DMS114 treated with DMSO at 0.1 percent for 48 hours (cell line): ENCODE measurements around the gene ADCY7.

Source experiments
- DNase-seq: peaks from one replicate; lab custom pipeline; 2025; ENCODE audit not compliant: unreplicated experiment; lab: John Stamatoyannopoulos, UW

The ADCY7 gene

GRCh38 chr16:50296807-50297206 lies 30.5 kb downstream of the ADCY7 start:
- no peak for DNase-seq

- no peak for DNase-seq
These were observed 31.1 kb downstream of the ADCY7 start for GRCh38 chr16:50297301-50298074.

DNA sequence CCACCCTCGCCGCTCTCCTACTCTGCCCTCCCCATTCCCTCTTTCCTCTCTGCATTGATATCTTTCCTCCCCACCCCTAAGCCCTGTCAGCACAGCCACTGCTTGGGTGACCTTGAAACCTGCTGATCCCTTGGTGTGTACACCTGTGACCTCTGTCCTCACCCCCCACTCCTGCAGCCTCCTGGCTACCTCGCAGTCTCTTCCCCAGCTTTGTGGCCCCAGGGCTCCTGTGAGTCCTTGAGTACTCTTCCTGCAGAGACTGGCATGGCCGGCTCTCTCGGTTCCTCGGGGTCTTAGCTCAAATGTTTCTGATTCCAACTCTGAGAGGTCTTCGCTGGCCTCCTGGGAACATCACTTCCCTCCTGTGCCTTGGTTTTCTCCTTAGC lies 31.7 kb downstream of the ADCY7 start:
- no peak for DNase-seq

DNA sequence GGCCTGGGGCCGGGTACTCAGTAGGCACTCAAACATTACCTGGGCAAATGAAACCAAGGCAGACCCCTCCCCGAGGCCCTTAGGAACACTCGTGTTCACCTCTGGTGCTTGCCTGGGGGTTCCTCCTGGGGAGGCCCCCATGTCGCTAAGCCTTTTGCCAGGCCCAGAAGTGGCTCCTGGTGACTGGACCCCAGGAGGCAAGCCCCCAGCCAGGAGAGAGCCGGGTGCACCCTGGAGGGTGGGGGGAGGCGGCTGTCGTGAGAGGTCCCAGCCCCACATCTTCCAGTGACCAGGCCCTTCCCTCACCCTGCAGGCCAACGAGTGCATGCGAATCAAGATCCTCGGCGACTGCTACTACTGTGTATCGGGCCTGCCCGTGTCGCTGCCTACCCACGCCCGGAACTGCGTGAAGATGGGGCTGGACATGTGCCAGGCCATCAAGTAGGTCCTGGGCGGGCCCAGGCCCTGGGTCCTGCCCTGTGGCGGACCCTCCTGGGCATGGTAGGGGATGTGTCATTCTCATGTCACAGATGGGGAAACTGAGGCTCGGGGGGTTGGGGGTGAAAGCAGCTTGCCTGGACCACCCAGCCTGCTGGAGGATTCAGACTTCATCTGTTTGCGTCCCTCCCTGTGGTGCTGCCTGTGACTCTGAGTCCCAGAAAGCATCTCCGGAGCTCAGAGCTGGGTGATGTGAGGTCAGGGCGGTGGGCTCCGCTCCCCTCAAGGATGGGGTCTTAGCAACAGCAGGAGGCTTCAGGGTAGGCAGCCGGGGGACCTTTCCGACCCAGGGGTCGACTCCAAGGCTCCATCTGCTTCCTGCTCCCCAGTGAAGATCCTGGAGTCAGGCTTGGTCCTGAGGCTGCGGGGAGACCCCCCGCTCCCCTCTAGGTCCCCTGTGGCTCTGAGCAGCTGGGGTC lies 32.5 kb downstream of the ADCY7 start:
- no peak for DNase-seq

- no peak for DNase-seq
These were observed 33.3 kb downstream of the ADCY7 start for GRCh38 chr16:50299508-50300105.

DNA sequence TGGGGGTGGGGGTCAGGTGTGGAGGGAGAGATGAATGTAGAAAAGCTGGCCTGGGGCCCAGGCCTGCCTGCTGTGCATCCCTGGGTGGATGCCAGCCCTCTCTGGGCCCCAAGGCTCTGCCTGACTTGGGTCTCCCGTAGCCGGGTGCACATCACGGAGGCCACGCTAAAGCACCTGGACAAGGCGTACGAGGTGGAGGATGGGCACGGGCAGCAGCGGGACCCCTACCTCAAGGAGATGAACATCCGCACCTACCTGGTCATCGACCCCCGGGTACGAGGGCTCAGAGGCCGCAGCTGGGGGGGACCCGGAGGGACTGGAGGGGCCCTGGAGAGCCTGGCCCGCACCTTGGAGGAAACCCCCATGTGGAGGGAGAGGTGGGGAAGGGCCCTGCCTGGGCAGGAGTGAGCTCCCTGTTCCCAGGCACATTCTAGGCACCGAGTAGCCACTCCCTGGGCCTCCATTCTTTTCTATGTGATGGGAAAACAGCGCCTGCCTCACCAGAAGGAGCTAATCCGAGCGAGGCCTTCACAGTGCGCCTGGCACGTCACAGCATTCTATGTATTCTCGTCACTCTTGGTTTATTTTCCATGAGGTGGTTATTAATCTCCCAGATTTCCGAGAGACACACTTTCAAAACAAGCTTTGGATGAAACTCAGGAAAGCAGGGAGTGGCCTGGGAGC lies 34.7 kb downstream of the ADCY7 start:
- DNase-seq, result no peak

DNA sequence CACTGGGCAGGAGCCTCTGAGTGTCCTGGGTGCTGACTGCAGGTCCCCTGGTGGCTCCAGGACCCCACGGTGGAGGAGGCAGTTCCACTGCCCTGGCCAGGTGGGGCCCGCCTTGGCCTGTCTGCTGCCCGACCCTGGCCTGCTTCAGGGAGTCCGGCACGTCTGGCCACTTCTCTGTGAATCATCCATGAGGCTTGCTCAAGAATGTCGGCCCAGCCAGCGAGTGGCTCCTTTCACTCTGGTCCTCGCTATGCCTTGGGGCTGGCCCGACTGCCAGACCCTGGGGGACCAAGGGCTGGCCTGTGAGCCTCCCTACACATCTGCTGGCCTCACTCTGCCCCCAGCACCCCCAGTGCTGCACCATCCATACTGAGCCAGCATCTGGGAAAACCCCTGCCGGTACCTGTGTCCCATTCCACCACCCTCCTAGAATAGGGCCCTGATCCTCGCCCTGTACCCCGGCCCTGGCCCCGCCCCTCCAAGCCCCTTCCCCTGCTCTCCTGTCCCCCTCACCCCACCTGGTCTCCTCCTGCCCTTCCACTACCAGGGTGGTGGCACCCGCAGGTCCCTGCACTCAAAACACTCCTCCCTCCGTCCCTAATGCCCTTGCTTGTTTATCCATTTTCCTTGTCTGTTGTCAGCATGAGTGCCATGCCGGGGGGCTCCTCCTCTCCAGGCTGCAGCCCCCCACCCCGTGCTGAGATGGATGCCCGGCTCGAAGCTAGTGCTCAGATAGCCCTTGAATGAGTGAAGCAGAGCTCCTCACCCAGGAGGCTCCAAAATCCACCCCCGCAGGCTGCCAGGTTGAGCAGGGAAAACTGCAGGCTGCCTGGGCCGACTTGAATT lies 35.5 kb downstream of the ADCY7 start:
- DNase-seq, result no peak

DNA sequence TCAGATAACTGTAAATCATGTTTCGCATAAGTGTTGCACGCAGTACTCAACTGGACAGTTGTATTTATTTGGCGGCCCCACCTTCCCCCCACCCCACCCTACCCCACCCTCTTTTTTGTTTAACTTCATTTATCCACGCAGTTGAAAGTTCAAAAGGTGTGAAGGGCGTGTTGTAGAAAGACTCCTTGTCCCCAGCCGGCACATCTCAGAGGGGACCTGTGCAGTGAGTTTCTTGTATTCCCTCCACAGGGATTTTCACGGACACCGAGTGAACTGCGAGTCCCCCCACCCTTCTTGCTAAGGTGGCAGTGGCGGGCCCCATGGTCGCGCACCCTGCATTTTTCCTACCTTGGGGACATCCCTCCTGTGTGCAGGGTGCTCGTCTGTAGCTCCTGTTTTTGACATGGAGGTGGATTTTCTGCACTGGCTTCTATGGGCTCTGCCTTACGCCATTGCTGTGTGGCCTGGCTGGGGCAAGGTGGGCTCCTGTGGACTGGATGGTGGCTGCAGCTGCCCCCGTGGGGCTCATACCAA lies 36.2 kb downstream of the ADCY7 start:
- no peak for DNase-seq

DNA sequence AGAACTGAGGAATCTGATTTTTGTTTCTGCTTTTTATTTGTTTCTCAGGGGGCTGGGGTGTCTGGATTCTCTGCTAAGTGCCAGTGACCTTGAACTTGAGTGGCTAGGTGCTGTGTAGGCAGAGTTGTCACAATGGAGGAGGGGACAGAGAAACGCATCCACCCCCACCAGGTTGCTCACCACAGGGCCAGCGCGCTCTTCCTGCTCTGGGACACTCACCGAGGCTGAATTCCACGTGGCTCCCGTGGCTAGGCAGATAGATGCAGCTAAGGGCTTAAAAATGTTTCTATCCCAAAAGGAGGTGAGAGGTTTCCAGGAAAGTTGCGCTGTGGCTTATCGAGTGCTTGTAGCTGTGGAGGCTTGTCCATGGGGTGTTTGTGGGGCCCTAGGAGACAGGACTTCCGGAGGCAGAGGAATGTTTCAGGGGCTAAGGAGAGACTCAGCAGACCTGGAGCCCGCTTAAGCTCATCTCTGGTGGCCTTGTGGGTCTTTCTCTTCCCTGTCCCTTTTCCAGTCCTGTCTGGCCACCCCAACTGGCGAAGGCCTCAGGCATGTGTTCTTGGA lies 36.8 kb downstream of the ADCY7 start:
- no peak for DNase-seq

DNA sequence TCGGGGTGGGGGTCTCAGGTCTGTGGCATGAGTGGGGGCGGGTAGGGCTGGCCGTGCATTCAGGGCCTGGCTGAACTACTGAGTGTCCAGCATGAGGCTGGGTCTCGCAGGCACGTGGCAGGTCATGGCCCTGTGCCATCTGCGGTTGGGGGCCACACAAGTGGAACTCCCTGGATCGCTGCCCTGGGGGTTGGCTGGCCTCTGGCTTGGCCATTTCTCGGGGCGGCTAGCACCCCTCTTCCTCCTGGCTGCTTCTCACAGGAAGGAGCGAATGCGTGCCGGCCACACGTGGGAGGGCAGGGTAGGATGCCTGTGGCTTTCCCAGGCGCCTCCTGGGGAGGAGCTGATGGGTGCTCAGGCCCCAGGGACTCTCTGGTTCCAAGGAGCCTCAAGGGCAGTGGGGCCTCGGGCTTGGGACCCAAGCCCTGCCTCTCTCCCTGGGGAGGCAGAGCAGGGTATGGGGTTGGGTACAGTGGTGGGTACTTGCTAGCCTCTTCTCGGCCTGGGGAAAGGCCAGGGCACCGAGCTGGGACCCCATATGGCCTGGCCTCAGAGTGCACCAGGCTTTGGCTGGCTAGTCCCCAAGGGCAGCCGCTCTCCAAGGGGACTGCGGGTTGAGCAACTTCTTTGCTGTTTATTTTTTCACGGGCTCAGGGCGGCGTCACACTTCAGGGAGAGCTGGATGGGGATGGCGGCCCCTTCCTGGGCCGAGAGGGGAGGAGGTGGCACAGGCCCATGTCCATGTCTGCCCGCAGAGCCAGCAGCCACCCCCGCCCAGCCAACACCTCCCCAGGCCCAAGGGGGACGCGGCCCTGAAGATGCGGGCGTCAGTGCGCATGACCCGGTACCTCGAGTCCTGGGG lies 37.5 kb downstream of the ADCY7 start:
- DNase-seq, result no peak

GRCh38 chr16:50304467-50305440 lies 38.4 kb downstream of the ADCY7 start:
- no peak for DNase-seq

DNA sequence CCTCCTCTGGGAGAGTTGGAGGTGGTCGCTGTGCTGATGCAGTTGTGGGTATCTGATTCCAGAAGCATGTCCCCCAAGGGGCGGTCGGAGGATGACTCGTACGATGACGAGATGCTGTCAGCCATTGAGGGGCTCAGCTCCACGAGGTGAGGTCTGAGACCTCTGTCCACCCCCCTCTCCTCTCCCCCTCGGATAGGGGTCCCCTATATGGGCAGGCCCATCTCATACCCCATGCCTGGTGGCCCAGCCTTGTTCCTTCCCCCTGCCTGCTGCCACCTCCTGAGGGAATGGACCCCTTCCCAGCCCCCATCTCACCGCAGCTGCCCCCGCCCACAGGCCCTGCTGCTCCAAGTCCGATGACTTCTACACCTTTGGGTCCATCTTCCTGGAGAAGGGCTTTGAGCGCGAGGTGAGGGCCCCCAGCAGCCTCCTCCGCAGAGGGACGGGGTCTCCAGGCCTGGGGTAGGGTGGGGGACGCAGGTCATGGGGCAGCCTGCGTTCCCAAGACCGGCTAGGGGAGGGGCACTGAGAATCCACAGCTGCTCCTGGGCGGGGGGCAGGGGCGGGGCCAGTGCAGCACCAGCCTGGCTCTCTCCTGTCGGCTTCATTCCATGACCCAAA lies 39.2 kb downstream of the ADCY7 start:
- no peak for DNase-seq

GRCh38 chr16:50306287-50306686 lies 39.9 kb downstream of the ADCY7 start:
- no peak for DNase-seq

GRCh38 chr16:50308237-50308965 lies 42.0 kb downstream of the ADCY7 start:
- no peak for DNase-seq

GRCh38 chr16:50309156-50309526 lies 42.8 kb downstream of the ADCY7 start:
- DNase-seq, result no peak

- no peak for DNase-seq
These were observed 43.4 kb downstream of the ADCY7 start for GRCh38 chr16:50309527-50310307.
